HepG2 (cell line): ENCODE results near the gene CYP4F12. TPM values are rescaled to one million over a fixed set of nuclear protein-coding genes. Genes with fewer than 3 reads are reported as not detected.

Experiments
- ADNP ChIP-seq: sonication (generic); formaldehyde crosslinking; IDR thresholded peaks from 2 replicates; pipeline ENCODE4 v1.4.0; 2020; ENCODE audit warnings: missing genetic modification reagents
- FOXO4 ChIP-seq: sonication (generic); formaldehyde crosslinking; conservative IDR thresholded peaks from 2 replicates; pipeline ENCODE4 v1.8.1; 2023; ENCODE audit warnings: missing genetic modification reagents
- GRHL1 ChIP-seq: sonication (generic); formaldehyde crosslinking; conservative IDR thresholded peaks from 2 replicates; pipeline ENCODE4 v1.8.0; 2022; ENCODE audit warnings: missing genetic modification reagents
- IRF2 ChIP-seq: IDR thresholded peaks from 2 replicates; pipeline ENCODE4 v1.6.1; 2018; ENCODE audit warnings: missing genetic modification reagents, missing compliant biosample characterization
- MAZ ChIP-seq, 2 experiments: sonication (generic) in 1 of 2; formaldehyde crosslinking in 1 of 2; IDR thresholded peaks; 2 replicates each; pipeline versions ENCODE4 v1.5.0 to v1.6.1; 2012 to 2020; ENCODE audit warnings: low read depth in 2 of 2, mild to moderate bottlenecking in 2 of 2, borderline replicate concordance in 1 of 2, improper control_type of control experiment in 1 of 2, low read length in 1 of 2, missing genetic modification reagents in 1 of 2, moderate library complexity in 1 of 2
- MXD4 ChIP-seq: IDR thresholded peaks from 2 replicates; pipeline ENCODE4 v1.6.1; 2016; ENCODE audit warnings: mild to moderate bottlenecking, missing biosample characterization, missing genetic modification reagents
- NCOA1 ChIP-seq: sonication (generic); formaldehyde crosslinking; IDR thresholded peaks from 2 replicates; pipeline ENCODE4 v1.9.0; 2021; ENCODE audit warnings: missing genetic modification reagents
- SPEN ChIP-seq: sonication (generic); formaldehyde crosslinking; IDR thresholded peaks from 2 replicates; pipeline ENCODE4 v1.5.1; 2020; ENCODE audit warnings: low read depth, mild to moderate bottlenecking, missing genetic modification reagents
- ZFAT ChIP-seq: sonication (generic); formaldehyde crosslinking; conservative IDR thresholded peaks from 2 replicates; pipeline ENCODE4 v1.8.1; 2023; ENCODE audit warnings: missing genetic modification reagents, inconsistent platforms
- ZNF101 ChIP-seq: sonication (generic); formaldehyde crosslinking; IDR thresholded peaks from 2 replicates; pipeline ENCODE4 v1.4.0; 2020; ENCODE audit warnings: mild to moderate bottlenecking, low read depth, missing genetic modification reagents, borderline replicate concordance
- ZNF224 ChIP-seq: sonication (generic); formaldehyde crosslinking; IDR thresholded peaks from 2 replicates; pipeline ENCODE4 v1.5.0; 2020; ENCODE audit warnings: mild to moderate bottlenecking, missing genetic modification reagents
- ZNF234 ChIP-seq: sonication (generic); formaldehyde crosslinking; conservative IDR thresholded peaks from 2 replicates; pipeline ENCODE4 v1.5.1; 2020; ENCODE audit warnings: mild to moderate bottlenecking, missing genetic modification reagents
- ZNF460 ChIP-seq: sonication (generic); formaldehyde crosslinking; IDR thresholded peaks from 2 replicates; pipeline ENCODE4 v1.5.1; 2020; ENCODE audit warnings: missing genetic modification reagents, mild to moderate bottlenecking, borderline replicate concordance
- ZNF607 ChIP-seq: sonication (generic); formaldehyde crosslinking; IDR thresholded peaks from 2 replicates; pipeline ENCODE4 v1.5.1; 2020; ENCODE audit warnings: missing genetic modification reagents, mild to moderate bottlenecking, borderline replicate concordance
- ZNF615 ChIP-seq: sonication (generic); formaldehyde crosslinking; IDR thresholded peaks from 2 replicates; pipeline ENCODE4 v1.5.0; 2020; ENCODE audit warnings: mild to moderate bottlenecking, missing genetic modification reagents, borderline replicate concordance
- ZNF639 ChIP-seq: conservative IDR thresholded peaks from 2 replicates; pipeline ENCODE4 v1.6.1; 2018; ENCODE audit warnings: missing genetic modification reagents
- polyA plus RNA-seq, 8 experiments: library from polyadenylated mRNA; depleted of rRNA in 3 of 8; stranded (reverse) in 7 of 8; unstranded in 1 of 8; fragments of >200 nt; fragmentation: Illumina TruSeq in 4 of 8; extraction: Trizol in 4 of 8; gene quantifications; 2 replicates each; pipeline versions ENCODE4 v1.2.1 to v1.2.3, GENCODE V29; 2011 to 2016; ENCODE audit warnings: low read depth in 4 of 8, missing spikeins in 1 of 8, mixed read lengths in 1 of 8; ENCODE audit not compliant: insufficient read depth in 1 of 8
- total RNA-seq, 5 experiments: library from RNA; depleted of rRNA; stranded (reverse); fragments of >200 nt; fragmentation: Illumina TruSeq; extraction: Trizol; gene quantifications; 2 replicates each; pipeline ENCODE4 v1.2.3, GENCODE V29; 2016; ENCODE audit warnings: low read depth in 1 of 5
- TF ChIP-seq, protein P1 (sequence below): sonication (generic); formaldehyde crosslinking; IDR thresholded peaks from 2 replicates; pipeline ENCODE4 v1.4.0; 2020; ENCODE audit warnings: missing genetic modification reagents
- TF ChIP-seq, protein P2 (sequence below): sonication (generic); formaldehyde crosslinking; IDR thresholded peaks from 2 replicates; pipeline ENCODE4 v1.4.0; 2020; ENCODE audit warnings: missing genetic modification reagents, low read depth, mild to moderate bottlenecking, borderline replicate concordance
- TF ChIP-seq, protein P3 (sequence below): sonication (generic); formaldehyde crosslinking; IDR thresholded peaks from 2 replicates; pipeline ENCODE4 v1.8.1; 2023; ENCODE audit warnings: missing genetic modification reagents, inconsistent platforms, borderline replicate concordance

Gene CYP4F12
- total and polyA plus RNA-seq, 2 of the 13 experiments (the other 11 are each of a cell fraction or from before 2014, with no cell fraction given) = 29.9 to 30.8 TPM

GRCh38 chr19:15640904-15641597 lies 31.8 kb upstream of the CYP4F12 start (continued):
- TF ChIP-seq FOXO4 (CRISPR knock-in tag) (no peak), ADNP (CRISPR knock-in tag) (no peak), MAZ (IDR thresholded peaks at IDR 0.05; ENCODE audit: borderline replicate concordance, low read depth, low read length) (no peak), MAZ (CRISPR knock-in tag; IDR thresholded peaks at IDR 0.05; ENCODE audit: low read depth) (no peak), SPEN (peak; percentile 39; the same call in 1 of the 2 replicates), ZNF460 (CRISPR knock-in tag) (no peak), MXD4 (CRISPR knock-in tag) (no peak), NCOA1 (CRISPR knock-in tag) (0 out of 2 replicates have a peak, but pooled peaks have one; percentile 56), ZFAT (CRISPR knock-in tag) (no peak), ZNF607 (CRISPR knock-in tag) (peak; percentile 51; the same call in 1 of the 2 replicates), ZNF101 (no peak), ZNF639 (CRISPR knock-in tag) (0 out of 2 replicates have a peak, but pooled peaks have one; percentile 23), ZNF615 (CRISPR knock-in tag) (no peak), ZNF224 (peak; percentile 49; the same call in 1 of the 2 replicates), GRHL1 (CRISPR knock-in tag) (no peak), ZNF234 (CRISPR knock-in tag) (no peak), IRF2 (CRISPR knock-in tag) (no peak)
- TF ChIP-seq, protein P1, sequence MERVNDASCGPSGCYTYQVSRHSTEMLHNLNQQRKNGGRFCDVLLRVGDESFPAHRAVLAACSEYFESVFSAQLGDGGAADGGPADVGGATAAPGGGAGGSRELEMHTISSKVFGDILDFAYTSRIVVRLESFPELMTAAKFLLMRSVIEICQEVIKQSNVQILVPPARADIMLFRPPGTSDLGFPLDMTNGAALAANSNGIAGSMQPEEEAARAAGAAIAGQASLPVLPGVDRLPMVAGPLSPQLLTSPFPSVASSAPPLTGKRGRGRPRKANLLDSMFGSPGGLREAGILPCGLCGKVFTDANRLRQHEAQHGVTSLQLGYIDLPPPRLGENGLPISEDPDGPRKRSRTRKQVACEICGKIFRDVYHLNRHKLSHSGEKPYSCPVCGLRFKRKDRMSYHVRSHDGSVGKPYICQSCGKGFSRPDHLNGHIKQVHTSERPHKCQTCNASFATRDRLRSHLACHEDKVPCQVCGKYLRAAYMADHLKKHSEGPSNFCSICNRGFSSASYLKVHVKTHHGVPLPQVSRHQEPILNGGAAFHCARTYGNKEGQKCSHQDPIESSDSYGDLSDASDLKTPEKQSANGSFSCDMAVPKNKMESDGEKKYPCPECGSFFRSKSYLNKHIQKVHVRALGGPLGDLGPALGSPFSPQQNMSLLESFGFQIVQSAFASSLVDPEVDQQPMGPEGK (CRISPR knock-in tag) = peak; percentile 15; the same call in 1 of the 2 replicates
- TF ChIP-seq, protein P2, sequence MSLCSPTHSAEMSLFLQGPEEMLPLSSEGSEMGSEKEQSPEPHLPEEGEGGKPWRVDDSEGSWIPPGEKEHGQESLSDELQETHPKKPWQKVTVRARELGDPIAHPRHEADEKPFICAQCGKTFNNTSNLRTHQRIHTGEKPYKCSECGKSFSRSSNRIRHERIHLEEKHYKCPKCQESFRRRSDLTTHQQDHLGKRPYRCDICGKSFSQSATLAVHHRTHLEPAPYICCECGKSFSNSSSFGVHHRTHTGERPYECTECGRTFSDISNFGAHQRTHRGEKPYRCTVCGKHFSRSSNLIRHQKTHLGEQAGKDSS (CRISPR knock-in tag) = no peak; the same call in 1 of the 2 replicates
- TF ChIP-seq, protein P3, sequence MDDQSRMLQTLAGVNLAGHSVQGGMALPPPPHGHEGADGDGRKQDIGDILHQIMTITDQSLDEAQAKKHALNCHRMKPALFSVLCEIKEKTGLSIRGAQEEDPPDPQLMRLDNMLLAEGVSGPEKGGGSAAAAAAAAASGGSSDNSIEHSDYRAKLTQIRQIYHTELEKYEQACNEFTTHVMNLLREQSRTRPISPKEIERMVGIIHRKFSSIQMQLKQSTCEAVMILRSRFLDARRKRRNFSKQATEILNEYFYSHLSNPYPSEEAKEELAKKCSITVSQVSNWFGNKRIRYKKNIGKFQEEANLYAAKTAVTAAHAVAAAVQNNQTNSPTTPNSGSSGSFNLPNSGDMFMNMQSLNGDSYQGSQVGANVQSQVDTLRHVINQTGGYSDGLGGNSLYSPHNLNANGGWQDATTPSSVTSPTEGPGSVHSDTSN (CRISPR knock-in tag) = no peak
